Thyroid gland (tissue), 4 donors: ENCODE data around the gene INPP4B. TPM values are rescaled to one million over a fixed set of nuclear protein-coding genes. Genes with fewer than 3 reads are reported as not detected.

Experiments
- DNase-seq, 2 donors: peaks; one replicate each; pipeline ENCODE4 v3.0.0-alpha.2; 2019
- H3K27ac ChIP-seq, 3 donors: fragments of 200-600 bp; sonication (generic); 1 replicate in 2 of 3; 2 replicates in 1 of 3; pipeline ENCODE4 v1.5.1; 2016 to 2019; ENCODE audit warnings: mild to moderate bottlenecking in 1 of 3, moderate library complexity in 1 of 3
- H3K27me3 ChIP-seq: fragments of 200-600 bp; sonication (generic); one replicate; pipeline ENCODE4 v1.5.1; 2019
- H3K36me3 ChIP-seq, 2 donors: fragments of 200-600 bp; sonication (generic); one replicate each; pipeline ENCODE4 v1.5.1; 2016 to 2019
- H3K4me1 ChIP-seq, 2 donors: fragments of 200-600 bp; sonication (generic); one replicate each; pipeline ENCODE4 v1.5.1; 2017 to 2019
- H3K4me3 ChIP-seq, 3 donors: fragments of 200-600 bp; sonication (generic); replicated peaks in 1 of 3; 1 replicate in 2 of 3; 2 replicates in 1 of 3; pipeline ENCODE4 v1.5.1; 2016; ENCODE audit warnings: mild to moderate bottlenecking in 1 of 3
- H3K9me3 ChIP-seq: fragments of 200-600 bp; sonication (generic); one replicate; pipeline ENCODE4 v1.5.1; 2017
- POLR2A ChIP-seq, 2 donors: fragments of 450-650 bp; IDR thresholded peaks; one replicate each; pipeline ENCODE4 v1.6.1; 2017; ENCODE audit warnings: antibody characterized with exemption in 2 of 2, mild to moderate bottlenecking in 2 of 2, moderate library complexity in 1 of 2
- WGBS, 2 donors: methylation state at CpG; one replicate each; pipeline ENCODE4 v1.1.5; 2017; 5-methylcytosine and 5-hydroxymethylcytosine counted together
- intact Hi-C: fragments of 100-400 bp; cut with DNase I; formaldehyde crosslinking; loops from one replicate; pipeline ENCODE4 v1.15.1; 2023
- total RNA-seq, 4 donors: library from RNA; depleted of rRNA; stranded (reverse); fragments of >200 nt; gene quantifications; one replicate each; pipeline ENCODE4 v1.2.3, GENCODE V29; 2016
- TF ChIP-seq, protein P1 (sequence below), 6 experiments: fragments of 200-600 bp in 3 of 6; fragments of 450-650 bp in 3 of 6; sonication (generic) in 3 of 6; IDR thresholded peaks; one replicate each; pipeline ENCODE4 v1.5.1; 2016 to 2019; ENCODE audit warnings: antibody characterized with exemption in 6 of 6, mild to moderate bottlenecking in 2 of 6, inconsistent platforms in 1 of 6, moderate library complexity in 1 of 6

INPP4B gene
- total RNA-seq, 4 donors from 2014 or later = 8.0 to 22.1 (median 12.0) TPM

DNA sequence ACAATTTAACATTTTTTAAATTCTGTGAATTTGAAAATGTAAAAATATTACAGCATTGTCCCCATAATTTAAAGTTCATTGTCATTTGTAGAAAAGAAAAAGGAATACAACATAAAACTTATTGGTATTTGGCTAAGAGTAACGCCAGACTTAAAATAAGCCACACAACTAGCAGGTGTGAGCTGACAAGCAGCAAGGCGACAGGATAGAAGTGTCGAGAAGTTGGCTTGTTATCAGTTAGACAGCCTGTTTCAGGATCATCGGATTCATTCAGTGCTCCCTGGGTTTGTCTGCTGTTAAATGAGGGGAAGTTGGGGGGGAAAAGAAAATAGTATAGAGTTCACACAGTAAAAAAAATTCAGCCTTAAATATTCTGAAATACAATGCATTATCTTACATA, 816.1 kb downstream of the INPP4B start:
- intact Hi-C loops = no loop called here
- no peaks in the 10 kb centered on the region for H3K36me3 ChIP-seq
- DNase-seq = no peak
- no peaks in the 10 kb centered on the region for H3K27me3 ChIP-seq
- no peaks in the 10 kb centered on the region for H3K9me3 ChIP-seq
- no peak for TF ChIP-seq POLR2A (IDR thresholded peaks at IDR 0.05)
- TF ChIP-seq, protein P1, sequence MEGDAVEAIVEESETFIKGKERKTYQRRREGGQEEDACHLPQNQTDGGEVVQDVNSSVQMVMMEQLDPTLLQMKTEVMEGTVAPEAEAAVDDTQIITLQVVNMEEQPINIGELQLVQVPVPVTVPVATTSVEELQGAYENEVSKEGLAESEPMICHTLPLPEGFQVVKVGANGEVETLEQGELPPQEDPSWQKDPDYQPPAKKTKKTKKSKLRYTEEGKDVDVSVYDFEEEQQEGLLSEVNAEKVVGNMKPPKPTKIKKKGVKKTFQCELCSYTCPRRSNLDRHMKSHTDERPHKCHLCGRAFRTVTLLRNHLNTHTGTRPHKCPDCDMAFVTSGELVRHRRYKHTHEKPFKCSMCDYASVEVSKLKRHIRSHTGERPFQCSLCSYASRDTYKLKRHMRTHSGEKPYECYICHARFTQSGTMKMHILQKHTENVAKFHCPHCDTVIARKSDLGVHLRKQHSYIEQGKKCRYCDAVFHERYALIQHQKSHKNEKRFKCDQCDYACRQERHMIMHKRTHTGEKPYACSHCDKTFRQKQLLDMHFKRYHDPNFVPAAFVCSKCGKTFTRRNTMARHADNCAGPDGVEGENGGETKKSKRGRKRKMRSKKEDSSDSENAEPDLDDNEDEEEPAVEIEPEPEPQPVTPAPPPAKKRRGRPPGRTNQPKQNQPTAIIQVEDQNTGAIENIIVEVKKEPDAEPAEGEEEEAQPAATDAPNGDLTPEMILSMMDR (IDR thresholded peaks at IDR 0.05) = no peak
- H3K4me1 ChIP-seq = no peaks in the 10 kb centered on the region
- no peak overlapping the region for H3K27ac ChIP-seq
- WGBS, 2 donors = 86 to 87% methylated on average over 4 of the region's 4 CpGs
- no peak overlapping the region for H3K4me3 ChIP-seq

DNA sequence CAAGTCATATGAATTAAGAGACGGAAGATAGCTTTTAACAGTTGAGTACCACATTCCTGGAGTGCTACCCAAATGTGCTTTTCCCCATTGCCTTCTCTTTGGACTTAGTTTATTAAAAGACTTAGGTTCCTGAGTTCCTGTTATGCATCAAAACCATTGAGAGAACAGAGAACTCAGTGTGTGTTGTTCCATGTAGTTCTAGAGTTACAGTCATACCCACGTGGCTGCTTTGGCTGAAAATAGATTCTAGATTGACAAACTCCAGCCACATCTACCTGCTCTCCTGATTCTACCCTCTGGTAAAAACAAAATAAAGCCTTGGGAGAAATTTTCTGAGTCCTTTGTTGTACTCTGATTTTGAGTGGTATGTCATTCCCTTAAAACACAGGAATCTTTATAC, 824.3 kb downstream of the INPP4B start:
- Histone ChIP-seq H3K9me3 (no peaks in the 10 kb centered on the region), H3K27ac (no peak overlapping the region), H3K4me3 (no peak overlapping the region), H3K4me1 (no peaks in the 10 kb centered on the region), H3K36me3 (no peaks in the 10 kb centered on the region), H3K27me3 (no peaks in the 10 kb centered on the region)
- no peak for DNase-seq
- WGBS, 2 donors = 87% methylated on average over 2 of the region's 2 CpGs
- TF ChIP-seq, protein P1 (IDR thresholded peaks at IDR 0.05) = no peak
- no peak for TF ChIP-seq POLR2A (IDR thresholded peaks at IDR 0.05)
- intact Hi-C loops = no loop called here

DNA sequence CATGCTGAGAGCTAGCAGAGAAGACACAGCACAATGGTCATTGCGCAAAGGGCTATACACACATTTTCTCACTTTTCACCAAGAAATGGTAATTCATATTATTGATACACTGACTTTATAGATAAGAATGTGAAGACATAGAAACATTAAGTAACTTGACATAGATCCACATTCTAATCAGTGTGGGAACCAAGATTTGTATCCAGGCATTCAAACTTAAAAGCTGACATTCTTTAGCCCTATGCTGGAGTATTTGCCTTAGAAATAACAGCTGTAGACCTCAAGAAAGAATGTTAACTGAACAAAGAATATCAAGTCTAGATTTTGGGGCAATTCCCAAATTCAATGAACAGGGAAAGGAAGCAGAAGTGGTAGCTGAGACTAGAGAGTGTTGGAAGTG, 824.9 kb downstream of the INPP4B start:
- no peak overlapping the region for H3K27ac ChIP-seq
- no peaks in the 10 kb centered on the region for H3K9me3 ChIP-seq
- no peaks in the 10 kb centered on the region for H3K36me3 ChIP-seq
- no peaks in the 10 kb centered on the region for H3K4me1 ChIP-seq
- TF ChIP-seq, protein P1 (IDR thresholded peaks at IDR 0.05) = no peak
- no peak for TF ChIP-seq POLR2A (IDR thresholded peaks at IDR 0.05)
- no peak for DNase-seq
- no peaks in the 10 kb centered on the region for H3K27me3 ChIP-seq
- intact Hi-C loops = no loop called here
- H3K4me3 ChIP-seq = no peak overlapping the region
- WGBS, 2 donors = 100% methylated on average over 1 of the region's 1 CpG

DNA sequence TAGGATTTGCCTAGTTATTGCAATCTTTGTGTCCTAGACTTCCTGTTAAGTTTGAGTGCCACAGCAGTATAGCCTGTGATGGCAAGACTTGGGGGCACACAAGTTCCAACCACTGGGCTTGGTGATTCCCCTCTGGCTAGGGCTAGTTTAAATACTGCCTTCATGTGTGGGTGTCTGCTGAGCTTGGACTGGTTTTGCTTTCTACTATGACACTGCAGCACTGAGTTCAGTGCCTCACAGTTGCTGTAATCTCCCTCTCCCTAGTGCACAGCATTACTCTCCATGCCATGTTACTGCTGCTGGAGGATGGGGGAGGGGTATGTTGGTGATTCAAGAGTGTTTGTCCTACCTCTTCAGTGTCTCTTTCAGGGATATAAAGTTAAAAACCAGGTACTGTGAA, 830.1 kb downstream of the INPP4B start:
- TF ChIP-seq POLR2A (IDR thresholded peaks at IDR 0.05) = no peak
- TF ChIP-seq, protein P1 (IDR thresholded peaks at IDR 0.05) = no peak
- H3K27me3 ChIP-seq = no peaks in the 10 kb centered on the region
- H3K36me3 ChIP-seq = no peaks in the 10 kb centered on the region
- no peak overlapping the region for H3K4me3 ChIP-seq
- DNase-seq = no peak
- no peak overlapping the region for H3K27ac ChIP-seq
- H3K4me1 ChIP-seq = no peaks in the 10 kb centered on the region
- no peaks in the 10 kb centered on the region for H3K9me3 ChIP-seq
- intact Hi-C loops = no loop called here

DNA sequence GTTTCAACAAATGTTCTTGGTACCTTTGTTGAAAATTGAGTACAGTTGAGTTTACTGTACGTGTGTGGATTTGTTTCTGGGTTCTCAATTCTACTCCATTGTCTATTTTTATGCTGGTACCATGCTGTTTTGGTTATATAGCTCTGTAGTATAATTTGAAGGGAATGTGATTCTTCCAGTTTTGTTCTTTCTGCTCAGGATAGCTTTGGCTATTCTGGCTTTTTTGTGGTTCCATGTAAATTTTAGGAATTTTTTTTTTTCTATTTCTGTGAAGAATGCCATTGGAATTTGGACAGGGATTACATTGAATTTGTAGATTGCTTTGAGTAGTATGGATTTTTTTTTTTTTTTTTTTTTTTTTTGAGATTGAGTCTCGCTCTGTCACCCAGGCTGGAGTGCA, 836.4 kb downstream of the INPP4B start:
- no peak for DNase-seq
- no peaks in the 10 kb centered on the region for H3K27me3 ChIP-seq
- H3K4me1 ChIP-seq = no peaks in the 10 kb centered on the region
- WGBS, 2 donors = 88 to 92% methylated on average over 2 of the region's 2 CpGs
- no peak for TF ChIP-seq POLR2A (IDR thresholded peaks at IDR 0.05)
- TF ChIP-seq, protein P1 (IDR thresholded peaks at IDR 0.05) = no peak
- no peaks in the 10 kb centered on the region for H3K9me3 ChIP-seq
- intact Hi-C loops = no loop called here
- H3K36me3 ChIP-seq = no peaks in the 10 kb centered on the region
- H3K27ac ChIP-seq = no peak overlapping the region
- H3K4me3 ChIP-seq = no peak overlapping the region
